Tibial nerve (tissue), 4 donors: Measurements from ENCODE around the gene SLC25A18.

Source experiments
- CTCF ChIP-seq, 5 experiments: fragments of 200-600 bp in 3 of 5; fragments of 450-650 bp in 2 of 5; sonication (generic) in 3 of 5; IDR thresholded peaks; one replicate each; pipeline ENCODE4 v1.5.1; 2016 to 2019; ENCODE audit warnings: antibody characterized with exemption in 5 of 5, mild to moderate bottlenecking in 3 of 5, moderate library complexity in 2 of 5
- EP300 ChIP-seq, 2 donors: sonication (generic); formaldehyde crosslinking; IDR thresholded peaks; one replicate each; pipeline ENCODE4 v1.6.1; 2017; ENCODE audit warnings: antibody characterized with exemption in 2 of 2, mild to moderate bottlenecking in 1 of 2
- POLR2A ChIP-seq, 2 donors: fragments of 450-650 bp; IDR thresholded peaks; one replicate each; pipeline ENCODE4 v1.6.1; 2017; ENCODE audit warnings: antibody characterized with exemption in 2 of 2, mild to moderate bottlenecking in 2 of 2, moderate library complexity in 2 of 2

- TF ChIP-seq CTCF (IDR thresholded peaks at IDR 0.05) (no peak), EP300 (IDR thresholded peaks at IDR 0.05) (no peak), POLR2A (IDR thresholded peaks at IDR 0.05) (no peak)
Measured at GRCh38 chr22:17541476-17541875, 21.8 kb upstream of the SLC25A18 start.
